PC-9 (cell line): ENCODE measurements around the gene GPAM. TPM values are rescaled to one million over a fixed set of nuclear protein-coding genes. Genes with fewer than 3 reads are reported as not detected.
"Not testable (repeated sequence)": the region's sequence is repeated elsewhere in the genome, so short reads cannot be mapped to it uniquely, and the experiment has no call there.

Source experiments
- BruUV-seq: library from RNA; stranded (reverse); fragments of 400-500 nt; replicated peaks from 2 replicates; lab custom pipeline; 2021; lab: Mats Ljungman, UMichigan
- CTCF ChIA-PET: fragments of 300-600 bp; sonication (Branson Sonifier 250); formaldehyde crosslinking; loops from one replicate; lab custom pipeline; 2022; ENCODE audit warnings: antibody characterized with exemption; lab: Charles Lee
- POLR2A ChIA-PET: fragments of 300-600 bp; sonication (Branson Sonifier 250); formaldehyde crosslinking; loops from one replicate; lab custom pipeline; 2022; ENCODE audit warnings: antibody characterized with exemption; ENCODE audit not compliant: unreplicated experiment; lab: Charles Lee
- DNase-seq, 2 experiments: peaks; one replicate each; pipeline versions ENCODE4 v3.0.0 to v3.0.0-alpha.2; 2015 to 2022; ENCODE audit warnings: mixed read lengths in 1 of 2
- H2AFZ ChIP-seq: fragments of 200-600 bp; sonication (generic); 2 replicates; pipeline ENCODE4 v1.8.1; 2017; ENCODE audit warnings: antibody characterized with exemption
- H3F3A ChIP-seq: fragments of 200-600 bp; sonication (generic); 2 replicates; pipeline ENCODE4 v1.8.1; 2017; ENCODE audit warnings: antibody characterized with exemption, mild to moderate bottlenecking, low read depth; ENCODE audit not compliant: insufficient read depth
- H3K27ac ChIP-seq: fragments of 200-600 bp; sonication (generic); 2 replicates; pipeline ENCODE4 v1.6.1; 2016; ENCODE audit warnings: mixed run types
- H3K27me3 ChIP-seq: fragments of 200-600 bp; sonication (generic); 2 replicates; pipeline ENCODE4 v1.6.1; 2016; ENCODE audit warnings: low read depth, mixed run types; ENCODE audit not compliant: insufficient read depth
- H3K36me3 ChIP-seq: fragments of 200-600 bp; sonication (generic); 2 replicates; pipeline ENCODE4 v1.6.1; 2016; ENCODE audit warnings: low read depth, mixed run types
- H3K4me1 ChIP-seq: fragments of 200-600 bp; sonication (generic); replicated peaks from 2 replicates; pipeline ENCODE4 v1.6.1; 2016; ENCODE audit warnings: mixed run types; ENCODE audit not compliant: insufficient read depth
- H3K4me2 ChIP-seq: fragments of 200-600 bp; sonication (generic); 2 replicates; pipeline ENCODE4 v1.6.1; 2017; ENCODE audit warnings: mixed run types
- H3K4me3 ChIP-seq: fragments of 200-600 bp; sonication (generic); 2 replicates; pipeline ENCODE4 v1.6.1; 2016; ENCODE audit warnings: mixed run types
- H3K79me2 ChIP-seq: fragments of 200-600 bp; sonication (generic); 2 replicates; pipeline ENCODE4 v1.6.1; 2017; ENCODE audit warnings: low read depth, mixed run types
- H3K9me2 ChIP-seq: fragments of 200-600 bp; sonication (generic); 2 replicates; pipeline ENCODE4 v1.8.1; 2017; ENCODE audit warnings: mild to moderate bottlenecking; ENCODE audit not compliant: insufficient read depth
- H3K9me3 ChIP-seq: fragments of 200-600 bp; sonication (generic); 2 replicates; pipeline ENCODE4 v1.8.1; 2016; ENCODE audit warnings: low read depth; ENCODE audit not compliant: insufficient read depth
- H4K20me1 ChIP-seq: fragments of 200-600 bp; sonication (generic); 2 replicates; pipeline ENCODE4 v1.8.1; 2017; ENCODE audit not compliant: insufficient read depth
- CTCF ChIP-seq: fragments of 200-600 bp; sonication (generic); conservative IDR thresholded peaks from 2 replicates; pipeline ENCODE4 v1.6.1; 2017; ENCODE audit warnings: mixed run types, antibody characterized with exemption, mild to moderate bottlenecking, moderate library complexity
- EZH2 ChIP-seq: fragments of 200-600 bp; sonication (generic); IDR thresholded peaks from 2 replicates; pipeline ENCODE4 v1.8.0; 2017; ENCODE audit warnings: antibody characterized with exemption, low read depth
- intact Hi-C: fragments of 100-400 bp; cut with micrococcal nuclease; formaldehyde crosslinking; loops from one replicate; pipeline ENCODE4 v1.10.0; 2022; ENCODE audit not compliant: unreplicated experiment
- total RNA-seq: library from RNA; stranded (reverse); gene quantifications from 2 replicates; pipeline ENCODE4 v1.2.3, GENCODE V29; 2021

GPAM gene
- total RNA-seq, 1 experiment from 2014 or later: 4.2 TPM

- peak in 1 of 2 experiments; percentile 24 for DNase-seq
- BruUV-seq: no TSS peak
- Histone ChIP-seq H3F3A (no peaks in the 10 kb centered on the region), H3K9me3 (no peaks in the 10 kb centered on the region), H3K4me2 (no peak overlapping the region), H4K20me1 (no peaks in the 10 kb centered on the region), H3K27me3 (peaks cover 11% of the 10 kb centered on the region; the same call in 1 of the 2 replicates), H3K79me2 (no peaks in the 10 kb centered on the region), H3K4me1 (no peaks in the 10 kb centered on the region), H3K4me3 (no peak overlapping the region), H3K9me2 (no peaks in the 10 kb centered on the region), H3K36me3 (no peaks in the 10 kb centered on the region), H3K27ac (no peak overlapping the region), H2AFZ (no peak overlapping the region)
- ChIA-PET CTCF (interaction anchor here (0.8 kb wide), 1 partner anchor 21 kb away, joined by 3 read pairs; no protein-coding TSS in a partner anchor), POLR2A (no interaction called here)
- intact Hi-C loops: no loop called here
- no peak for TF ChIP-seq EZH2
- peak; percentile 69 for TF ChIP-seq CTCF
These were observed 67.7 kb downstream of the GPAM start for GRCh38 chr10:112115781-112116385.

GRCh38 chr10:112109779-112110178 lies 73.8 kb downstream of the GPAM start:
- BruUV-seq, H3K4me1 ChIP-seq, H3K9me2 ChIP-seq, H3K4me3 ChIP-seq, H3K9me3 ChIP-seq, POLR2A ChIA-PET, H3K4me2 ChIP-seq, DNase-seq, CTCF ChIA-PET, H3K27ac ChIP-seq, H3F3A ChIP-seq, H3K79me2 ChIP-seq, intact Hi-C loops, H2AFZ ChIP-seq, H3K36me3 ChIP-seq, H4K20me1 ChIP-seq, H3K27me3 ChIP-seq: not testable (repeated sequence)

Other genes with a start within 250 kb of the GPAM start
- gene TECTB, start 99.6 kb upstream of the GPAM start, total RNA-seq: not detected in 2 replicates
- gene ACSL5, start 190.4 kb upstream of the GPAM start, total RNA-seq: 11.7 and 21.4 TPM in 2 replicates